ENCODE data around the gene TAF5.
"Not testable (repeated sequence)": the region's sequence is repeated elsewhere in the genome, so short reads cannot be mapped to it uniquely, and the experiment has no call there.

TAF5 gene

GRCh38 chr10:103415581-103415980 is 47.8 kb downstream of the TAF5 start:
- no peak for DNase-seq

- peak; percentile 43 for DNase-seq
Observed at GRCh38 chr10:103416436-103417147, 48.8 kb downstream of the TAF5 start.

- not testable (repeated sequence) for DNase-seq
Observed at GRCh38 chr10:103417148-103417469, 49.3 kb downstream of the TAF5 start.

- no peak for DNase-seq
Observed at GRCh38 chr10:103417601-103418000, 49.8 kb downstream of the TAF5 start.

- DNase-seq: no peak
Observed at GRCh38 chr10:103419101-103419500, 51.3 kb downstream of the TAF5 start.

GRCh38 chr10:103423748-103424147 is 56.0 kb downstream of the TAF5 start:
- no peak for DNase-seq

GRCh38 chr10:103427866-103428265 is 60.1 kb downstream of the TAF5 start:
- DNase-seq: no peak

GRCh38 chr10:103428989-103429643 is 61.3 kb downstream of the TAF5 start:
- DNase-seq: no peak

- no peak for DNase-seq
Observed at GRCh38 chr10:103429647-103430046, 61.9 kb downstream of the TAF5 start.

GRCh38 chr10:103431902-103432301 is 64.1 kb downstream of the TAF5 start:
- no peak for DNase-seq

- no peak for DNase-seq
Observed at GRCh38 chr10:103433858-103434257, 66.1 kb downstream of the TAF5 start.
